ENCODE measurements around the gene B4GALNT3. TPM values are rescaled to one million over a fixed set of nuclear protein-coding genes. Genes with fewer than 3 reads are reported as not detected.

The B4GALNT3 gene
- total RNA-seq, 1 donor from 2014 or later: 7.0 TPM

- no peak for DNase-seq (ENCODE audit: low spot score in 2 of 2, unreplicated experiment in 2 of 2)
- Mint-ChIP-seq H3K27ac (no peak overlapping the region), H3K36me3 (no peaks in the 10 kb centered on the region), H3K4me3 (no peak overlapping the region), H3K27me3 (ENCODE audit: low read depth) (peaks cover 72% of the 10 kb centered on the region), H3K4me1 (peaks cover 6% of the 10 kb centered on the region), H3K9me3 (no peaks in the 10 kb centered on the region)
- no peak for TF ChIP-seq CTCF (IDR thresholded peaks at IDR 0.05; ENCODE audit: unreplicated experiment)
Measured at GRCh38 chr12:457676-458075, 2.1 kb upstream of the B4GALNT3 start.

- DNase-seq (ENCODE audit: low spot score in 2 of 2, unreplicated experiment in 2 of 2): no peak
- H3K27me3 Mint-ChIP-seq (ENCODE audit: low read depth): peaks cover 83% of the 10 kb centered on the region
- H3K9me3 Mint-ChIP-seq: no peaks in the 10 kb centered on the region
- peak overlapping the region; percentile 68 for H3K4me3 Mint-ChIP-seq
- TF ChIP-seq CTCF (IDR thresholded peaks at IDR 0.05; ENCODE audit: unreplicated experiment): no peak
- peaks cover 6% of the 10 kb centered on the region for H3K4me1 Mint-ChIP-seq
- no peak overlapping the region for H3K27ac Mint-ChIP-seq
- no peaks in the 10 kb centered on the region for H3K36me3 Mint-ChIP-seq
Measured at GRCh38 chr12:459050-459429, 699 bp upstream of the B4GALNT3 start.

GRCh38 chr12:460261-461230 lies 807 bp downstream of the B4GALNT3 start:
- no peak for TF ChIP-seq CTCF (IDR thresholded peaks at IDR 0.05; ENCODE audit: unreplicated experiment)
- Mint-ChIP-seq H3K27ac (no peak overlapping the region), H3K9me3 (no peaks in the 10 kb centered on the region), H3K36me3 (no peaks in the 10 kb centered on the region), H3K4me3 (peak overlapping the region; percentile 72), H3K4me1 (peaks cover 6% of the 10 kb centered on the region), H3K27me3 (ENCODE audit: low read depth) (peaks cover 87% of the 10 kb centered on the region)
- DNase-seq (ENCODE audit: low spot score in 2 of 2, unreplicated experiment in 2 of 2): peak in 1 of 2 experiments; percentile 47

GRCh38 chr12:461425-461824 lies 1.7 kb downstream of the B4GALNT3 start:
- no peaks in the 10 kb centered on the region for H3K36me3 Mint-ChIP-seq
- DNase-seq (ENCODE audit: low spot score in 2 of 2, unreplicated experiment in 2 of 2): no peak
- H3K4me1 Mint-ChIP-seq: peaks cover 6% of the 10 kb centered on the region
- H3K9me3 Mint-ChIP-seq: no peaks in the 10 kb centered on the region
- TF ChIP-seq CTCF (IDR thresholded peaks at IDR 0.05; ENCODE audit: unreplicated experiment): no peak
- H3K4me3 Mint-ChIP-seq: peak overlapping the region; percentile 72
- H3K27me3 Mint-ChIP-seq (ENCODE audit: low read depth): peaks cover 79% of the 10 kb centered on the region
- no peak overlapping the region for H3K27ac Mint-ChIP-seq

GRCh38 chr12:462936-463705 lies 3.4 kb downstream of the B4GALNT3 start:
- peaks cover 63% of the 10 kb centered on the region for H3K27me3 Mint-ChIP-seq (ENCODE audit: low read depth)

More at GRCh38 chr12:462936-463705, 3.4 kb downstream of the B4GALNT3 start:
- no peak for DNase-seq (ENCODE audit: low spot score in 2 of 2, unreplicated experiment in 2 of 2)
- no peaks in the 10 kb centered on the region for H3K9me3 Mint-ChIP-seq
- H3K4me3 Mint-ChIP-seq: no peak overlapping the region
- no peaks in the 10 kb centered on the region for H3K36me3 Mint-ChIP-seq
- peaks cover 6% of the 10 kb centered on the region for H3K4me1 Mint-ChIP-seq
- TF ChIP-seq CTCF (IDR thresholded peaks at IDR 0.05; ENCODE audit: unreplicated experiment): no peak
- H3K27ac Mint-ChIP-seq: no peak overlapping the region
